Activated T-cell treated with anti-CD3 and anti-CD28 coated beads, Interleukin-2, amount 50 U/mL, for 1 hour (primary cell): ENCODE results near the gene MRPL19.
"Not testable (repeated sequence)": the region's sequence is repeated elsewhere in the genome, so short reads cannot be mapped to it uniquely, and the experiment has no call there.

Experiments
- DNase-seq: peaks from one replicate; pipeline ENCODE4 v3.0.0-alpha.2; 2020

MRPL19 gene

DNA sequence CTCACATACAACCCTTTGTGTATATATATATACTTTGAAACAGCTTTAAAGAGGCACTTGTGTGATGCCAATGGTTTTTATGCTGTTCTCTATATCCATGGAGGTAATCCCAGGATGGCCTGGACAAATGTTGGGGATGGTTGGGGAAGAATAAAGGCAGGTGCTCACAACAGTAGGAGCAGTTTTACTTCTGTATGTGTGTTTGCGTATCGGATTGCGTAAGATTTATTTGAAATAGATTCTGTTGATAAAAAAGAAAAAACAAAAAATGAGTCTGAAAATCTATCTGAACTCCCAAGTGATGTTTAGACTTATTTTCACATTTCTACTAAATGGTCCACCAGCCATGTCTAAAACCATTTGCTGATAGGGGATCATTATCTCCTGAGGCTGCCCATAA is 29.3 kb downstream of the MRPL19 start:
- no peak for DNase-seq

DNA sequence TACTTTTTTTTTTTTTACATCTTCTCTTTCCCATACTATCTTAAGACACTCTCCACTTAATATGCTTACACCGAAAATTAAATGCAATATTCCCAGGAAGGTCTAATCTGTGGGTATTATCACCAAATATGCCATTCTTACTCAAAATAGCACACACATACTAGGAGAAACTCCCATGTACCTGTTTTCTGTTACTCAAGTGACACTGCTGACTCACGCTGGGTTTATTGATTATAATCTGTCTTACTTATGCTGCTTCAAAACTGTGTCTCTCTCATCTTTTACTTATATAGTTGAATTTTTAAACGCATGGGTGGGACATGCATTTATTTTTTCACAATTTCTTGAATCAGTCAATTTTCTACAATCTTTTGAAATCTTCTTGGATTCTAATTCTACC is 29.9 kb downstream of the MRPL19 start:
- no peak for DNase-seq

DNA sequence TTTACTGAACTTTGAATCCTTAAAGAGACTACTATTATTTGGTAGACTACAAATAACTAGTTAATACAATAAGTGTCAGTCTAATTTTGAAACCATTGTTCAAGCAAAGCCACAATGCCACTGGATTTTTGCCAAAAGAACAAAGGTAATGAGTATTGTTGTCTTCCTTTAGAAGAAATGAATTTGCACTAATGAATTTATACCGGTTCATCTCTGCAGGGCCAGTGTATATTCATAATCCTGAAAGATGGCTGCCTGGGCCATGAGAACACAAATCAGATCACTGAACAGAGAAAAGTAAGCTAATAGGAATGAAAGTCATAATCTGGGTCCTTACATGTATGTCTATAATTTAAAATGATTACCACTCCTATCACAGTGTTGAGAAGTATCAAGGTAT is 33.0 kb downstream of the MRPL19 start:
- no peak for DNase-seq

DNA sequence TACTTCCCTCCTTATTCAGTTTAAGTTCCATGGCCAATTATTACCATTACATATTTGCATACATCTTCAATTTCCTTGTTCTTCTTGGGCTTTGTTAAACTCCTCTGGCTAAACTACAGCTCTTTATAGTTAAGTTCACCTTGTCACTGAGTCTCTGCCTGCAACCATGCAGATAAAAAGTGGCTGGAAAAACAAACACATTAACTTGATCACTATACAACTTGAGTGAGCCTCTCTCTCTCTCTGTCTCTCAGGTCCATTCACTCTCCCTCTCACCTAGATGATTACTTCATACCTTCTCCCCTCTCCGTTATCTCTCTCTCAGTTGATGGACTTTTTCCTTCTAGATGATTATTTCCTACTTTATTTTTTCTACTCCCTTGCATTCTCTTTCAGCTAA is 33.8 kb downstream of the MRPL19 start:
- DNase-seq: no peak

DNA sequence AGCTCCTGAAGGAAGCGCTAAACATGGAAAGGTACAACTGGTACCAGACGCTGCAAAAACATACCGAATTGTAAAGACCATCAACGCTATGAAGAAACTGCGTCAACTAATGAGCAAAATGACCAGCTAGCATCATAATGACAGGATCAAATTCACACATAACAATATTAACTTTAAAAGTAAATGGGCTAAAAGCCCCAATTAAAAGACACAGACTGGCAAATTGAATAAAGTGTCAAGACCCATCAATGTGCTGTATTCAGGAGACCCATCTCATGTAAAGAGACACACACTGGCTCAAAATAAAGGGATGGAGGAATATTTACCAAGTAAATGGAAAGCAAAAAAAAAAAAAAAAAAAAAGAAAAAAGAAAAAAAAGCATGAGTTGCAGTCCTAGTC is 36.8 kb downstream of the MRPL19 start:
- DNase-seq: not testable (repeated sequence)

DNA sequence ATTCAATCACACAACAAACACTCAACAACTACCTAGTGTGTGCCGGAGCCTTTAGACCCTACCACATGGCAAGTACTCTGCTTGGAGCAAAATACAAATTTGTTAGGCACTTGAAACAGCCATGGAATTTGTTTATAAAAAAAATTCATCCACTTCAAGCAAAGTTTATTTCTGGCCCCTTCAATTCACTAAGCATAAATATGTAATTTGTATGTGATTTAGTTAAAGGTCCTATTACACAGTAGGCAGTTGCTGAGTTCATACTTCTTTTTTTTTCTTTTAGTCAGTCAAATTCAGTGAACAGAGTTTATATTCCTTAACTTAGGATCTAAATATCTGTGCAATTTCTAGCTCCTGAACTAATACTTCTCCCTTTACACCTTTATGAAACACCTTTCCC is 41.6 kb downstream of the MRPL19 start:
- no peak for DNase-seq

DNA sequence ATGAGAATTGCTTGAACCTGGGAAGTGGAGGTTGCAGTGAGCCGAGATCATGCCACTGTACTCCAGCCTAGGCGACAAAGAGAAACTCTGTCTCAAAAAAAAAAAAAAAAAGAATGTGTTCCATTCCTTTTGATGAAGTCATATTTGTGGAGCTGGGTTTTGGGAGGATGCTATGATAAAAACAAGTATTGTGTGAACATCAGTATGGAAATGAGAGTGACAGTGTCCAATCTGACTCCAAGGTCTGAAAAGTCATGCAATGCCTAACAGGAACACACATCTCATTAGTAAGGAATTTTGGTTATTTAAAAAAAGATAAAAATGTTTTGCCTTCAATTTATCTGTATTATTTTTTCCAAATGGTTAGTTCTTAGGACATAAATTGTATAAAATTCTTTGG is 52.3 kb downstream of the MRPL19 start:
- no peak for DNase-seq

DNA sequence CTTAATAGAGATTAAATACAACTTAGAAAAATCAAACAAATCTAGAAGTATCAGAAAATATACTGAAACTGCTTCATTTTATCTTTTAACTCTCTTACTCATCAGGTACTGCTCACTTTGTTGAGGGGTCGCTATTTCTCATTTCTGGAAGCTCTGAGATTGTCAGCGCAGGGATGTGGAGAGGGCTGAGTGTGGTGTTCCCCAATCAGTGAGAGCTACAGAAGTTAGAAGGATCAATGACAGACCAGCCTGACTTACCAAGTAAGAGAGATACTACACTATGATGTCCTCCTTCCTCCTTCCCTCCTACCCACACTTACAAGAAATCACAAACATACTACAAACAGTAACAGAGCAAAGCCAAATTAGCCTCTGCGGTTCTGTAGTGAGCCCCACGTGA is 56.0 kb downstream of the MRPL19 start:
- no peak for DNase-seq

DNA sequence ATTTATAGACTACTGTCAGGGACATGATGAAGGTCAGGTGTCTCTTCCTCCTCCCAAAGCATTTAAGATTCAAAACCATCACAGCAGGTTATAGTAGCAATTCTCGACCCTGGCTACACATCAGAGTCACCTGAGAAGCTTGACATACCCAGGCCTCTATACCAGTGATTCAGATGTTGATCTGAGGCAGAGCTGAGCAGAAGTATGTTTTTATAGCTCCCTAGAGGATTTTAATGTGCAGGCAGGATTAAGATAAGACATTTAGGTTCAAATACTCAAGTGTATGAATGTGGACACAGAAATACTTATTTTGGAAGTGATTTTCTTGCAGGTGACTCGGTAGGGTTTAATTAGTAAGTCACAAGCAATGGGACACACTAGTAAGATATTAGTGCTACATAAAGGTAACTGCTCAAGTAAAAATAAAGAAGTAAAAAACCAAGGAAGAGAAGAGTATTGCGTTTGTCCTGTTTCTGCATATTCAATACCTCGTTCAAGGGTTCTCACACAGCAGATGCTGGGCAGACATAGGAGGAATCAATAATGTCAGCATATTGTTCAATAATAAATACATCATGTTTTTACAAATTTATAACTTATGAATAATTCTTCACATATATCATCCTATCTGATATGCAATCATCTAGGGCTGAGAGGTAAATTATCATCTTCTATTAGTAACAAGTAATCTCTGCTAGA is 57.2 kb downstream of the MRPL19 start:
- no peak for DNase-seq

DNA sequence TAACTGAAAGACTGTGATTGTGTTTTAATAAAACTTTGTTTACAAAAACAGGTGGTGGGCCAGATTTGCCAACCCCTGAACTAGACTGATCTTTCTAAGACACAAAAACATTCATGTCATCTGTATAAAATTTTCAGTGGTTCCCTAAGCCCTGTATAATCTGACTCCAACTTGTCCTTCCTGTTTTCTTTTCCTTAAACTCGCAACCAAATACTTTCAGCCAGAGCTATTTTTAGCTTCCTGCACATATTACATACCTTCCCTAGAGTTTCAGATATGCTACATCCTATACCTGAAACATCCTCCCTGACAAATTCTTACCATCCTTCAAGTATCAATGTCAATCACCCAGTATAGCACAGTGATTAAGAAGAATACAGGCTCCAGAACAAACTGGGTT is 59.3 kb downstream of the MRPL19 start:
- DNase-seq: no peak

DNA sequence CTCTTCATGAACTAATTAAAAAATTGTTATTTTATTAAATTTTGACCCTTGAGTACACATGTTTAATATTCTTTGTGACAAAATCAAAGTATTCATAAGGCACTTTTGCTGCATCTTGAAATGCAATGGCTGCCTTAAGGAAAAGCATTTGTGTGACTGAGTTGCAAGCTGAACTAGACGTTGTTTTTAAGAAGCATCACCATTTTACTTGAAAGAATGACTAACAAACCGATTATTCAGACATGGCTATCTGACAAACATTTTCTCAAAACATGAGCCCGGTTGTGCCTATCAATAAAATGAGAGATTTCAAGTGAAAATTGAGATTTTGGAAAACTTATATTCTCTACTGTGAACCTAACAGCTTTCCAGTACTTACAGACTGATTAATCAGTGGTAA is 61.3 kb downstream of the MRPL19 start:
- DNase-seq: no peak

DNA sequence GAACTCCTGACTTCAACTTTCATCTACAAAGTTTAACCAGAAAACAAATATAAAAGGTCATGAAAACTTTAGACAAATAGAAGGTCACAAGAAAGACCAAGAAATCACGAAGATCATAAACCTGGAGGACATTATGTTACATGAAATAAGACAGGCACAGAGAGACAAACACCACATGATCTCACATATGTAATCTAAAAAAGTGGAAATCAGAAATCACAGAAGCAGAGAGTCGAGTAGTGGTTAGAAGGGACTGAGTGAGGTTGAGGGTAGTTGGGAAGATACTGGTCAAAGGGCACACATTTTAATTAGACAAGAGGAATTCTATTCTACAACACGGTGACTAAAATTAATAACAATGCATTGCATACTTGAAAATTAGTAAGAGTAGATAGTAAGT is 62.7 kb downstream of the MRPL19 start:
- DNase-seq: no peak

DNA sequence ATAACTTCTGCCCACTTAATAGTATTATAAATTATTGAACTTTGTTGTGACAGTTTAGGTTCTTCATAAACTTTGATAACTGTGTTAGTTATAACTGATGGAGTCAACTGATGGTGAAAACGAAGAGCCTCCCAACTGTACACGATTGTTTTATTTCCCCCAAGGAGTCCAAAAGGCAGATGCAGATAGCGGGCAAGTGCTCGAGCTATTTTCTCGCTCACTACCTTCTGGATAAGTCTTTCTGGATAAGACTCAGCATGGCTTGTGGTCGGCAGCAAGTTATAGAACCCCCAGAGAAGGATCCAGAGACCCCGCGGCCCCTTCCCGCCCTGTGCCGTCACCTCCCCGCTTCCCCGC is 63.6 kb downstream of the MRPL19 start:
- no peak for DNase-seq

DNA sequence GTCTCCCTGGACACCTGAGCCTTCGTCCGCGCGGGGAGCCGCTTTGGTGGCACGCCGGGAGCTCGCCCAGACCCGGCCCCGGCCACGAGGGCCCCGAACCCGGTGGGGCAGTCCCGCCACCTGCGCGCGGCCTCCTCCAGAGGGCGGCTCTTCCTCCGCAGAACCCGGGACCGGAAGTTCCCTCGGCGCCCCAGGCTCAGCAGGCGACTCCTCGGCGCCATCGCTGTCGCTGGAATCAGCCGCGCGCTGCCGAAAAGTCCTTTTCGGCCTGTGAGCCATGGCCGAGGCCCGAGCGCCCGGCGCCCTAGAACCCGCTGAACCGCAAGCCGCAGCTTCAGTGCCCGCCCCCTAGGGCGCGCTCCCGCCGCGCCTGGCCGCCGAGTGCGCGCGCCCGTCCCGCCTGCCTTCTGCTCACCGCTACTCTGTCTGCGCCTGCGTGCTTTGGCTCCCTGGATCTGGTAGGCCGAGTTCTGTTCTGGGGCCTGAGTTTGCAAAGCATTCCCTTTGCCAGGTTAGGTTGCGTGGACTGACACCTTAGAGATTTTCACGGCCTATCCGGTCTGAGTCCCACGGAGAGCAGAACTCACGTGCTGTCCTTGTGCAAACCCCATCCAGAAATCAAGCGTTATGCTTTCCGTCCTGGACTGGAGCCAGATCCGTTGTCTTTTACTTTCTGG is 64.1 kb downstream of the MRPL19 start, which contains the start of gene GCFC2:
TSS of gene GCFC2 (minus strand) at position 339 of the 677 bp plus-strand sequence. CDS start at position 279, 60 bp downstream.
- peak; percentile 86 for DNase-seq

DNA sequence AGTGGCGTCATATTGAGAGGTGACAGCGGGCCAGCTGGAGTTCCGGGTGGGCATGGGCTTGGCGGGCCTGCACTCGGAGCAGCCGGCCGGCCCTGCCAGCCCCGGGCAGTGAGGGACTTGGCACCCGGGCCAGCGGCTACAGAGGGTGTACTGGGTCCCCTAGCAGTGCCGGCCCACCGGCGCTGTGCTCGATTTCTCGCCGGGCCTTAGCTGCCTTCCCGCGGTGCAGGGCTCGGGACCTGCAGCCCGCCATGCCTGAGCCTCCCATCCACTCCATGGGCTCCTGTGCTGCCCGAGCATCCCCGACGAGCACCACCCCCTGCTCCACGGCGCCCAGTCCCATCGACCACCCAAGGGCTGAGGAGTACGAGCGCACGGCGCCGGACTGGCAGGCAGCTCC is 65.0 kb downstream of the MRPL19 start:
- DNase-seq: not testable (repeated sequence)

DNA sequence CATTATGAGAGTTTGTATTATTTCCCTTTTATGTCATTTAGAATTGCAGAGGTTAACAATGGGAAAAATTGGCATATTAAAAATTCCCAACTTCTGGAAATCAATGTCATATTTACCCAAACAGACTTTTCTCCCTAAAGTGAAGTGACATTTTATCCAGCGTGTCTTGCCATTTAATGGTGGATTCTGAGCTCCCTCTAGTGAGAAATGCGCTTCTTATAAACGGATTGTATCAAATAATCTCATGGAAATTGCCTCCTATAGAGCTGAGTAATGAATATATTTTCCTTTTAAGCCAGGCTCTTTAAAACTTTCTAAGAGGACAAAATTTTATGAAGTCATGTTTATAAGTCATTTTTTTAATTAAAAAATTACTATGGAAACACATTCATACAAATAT is 69.8 kb downstream of the MRPL19 start:
- no peak for DNase-seq

DNA sequence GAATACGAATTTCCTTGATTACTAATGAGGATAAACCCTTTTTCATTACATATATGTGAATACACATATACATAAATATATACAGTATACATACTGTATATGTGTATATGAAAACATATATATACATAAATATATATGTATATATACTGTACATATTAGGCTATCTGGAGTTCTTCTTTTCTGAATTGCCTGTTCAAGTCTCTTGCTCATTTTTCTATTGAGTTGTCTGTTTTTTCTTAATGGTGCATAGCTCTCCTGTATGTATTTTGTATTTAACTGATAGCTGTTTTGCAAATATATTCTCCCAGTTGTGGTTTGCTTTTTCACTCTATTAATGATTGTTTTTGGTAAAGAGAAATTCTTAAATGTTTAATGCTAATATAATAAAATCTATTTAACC is 73.0 kb downstream of the MRPL19 start:
- no peak for DNase-seq

DNA sequence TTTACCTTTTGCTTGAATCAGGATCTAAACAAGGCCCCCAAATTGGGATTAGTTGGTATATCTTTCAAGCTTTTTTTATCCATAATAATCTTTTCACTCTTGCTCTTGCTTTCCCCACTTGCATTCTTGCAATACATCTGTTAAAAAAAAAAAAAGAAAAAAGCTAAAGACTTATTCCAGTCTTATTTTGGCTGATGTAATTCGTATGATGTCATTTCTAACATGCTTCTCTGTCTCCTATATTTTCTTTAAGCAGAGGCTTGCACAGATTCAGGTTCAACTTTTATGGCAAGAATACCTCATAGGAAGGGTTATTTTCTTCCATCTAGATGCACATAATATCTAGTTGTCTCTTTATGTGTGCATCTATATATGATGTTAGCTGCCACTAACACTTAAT is 73.9 kb downstream of the MRPL19 start:
- DNase-seq: no peak

DNA sequence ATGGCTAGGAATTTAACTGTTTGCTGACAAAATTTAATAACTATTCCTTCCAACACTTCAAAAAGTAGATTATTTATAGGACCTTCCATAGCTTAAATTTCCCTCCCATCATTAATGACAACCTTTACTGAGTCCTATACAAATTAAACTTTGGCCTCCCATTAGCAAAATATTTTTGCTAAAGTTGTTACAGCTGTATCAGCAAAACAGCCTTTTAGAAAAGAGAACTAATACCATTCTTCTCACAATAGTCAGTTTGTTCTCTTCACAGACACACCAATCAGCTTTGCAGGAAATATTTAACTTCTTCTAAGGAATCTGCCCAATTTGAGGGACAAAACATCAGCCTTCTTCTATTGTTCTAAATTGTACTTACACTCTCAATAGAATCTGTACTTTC is 76.1 kb downstream of the MRPL19 start:
- no peak for DNase-seq

DNA sequence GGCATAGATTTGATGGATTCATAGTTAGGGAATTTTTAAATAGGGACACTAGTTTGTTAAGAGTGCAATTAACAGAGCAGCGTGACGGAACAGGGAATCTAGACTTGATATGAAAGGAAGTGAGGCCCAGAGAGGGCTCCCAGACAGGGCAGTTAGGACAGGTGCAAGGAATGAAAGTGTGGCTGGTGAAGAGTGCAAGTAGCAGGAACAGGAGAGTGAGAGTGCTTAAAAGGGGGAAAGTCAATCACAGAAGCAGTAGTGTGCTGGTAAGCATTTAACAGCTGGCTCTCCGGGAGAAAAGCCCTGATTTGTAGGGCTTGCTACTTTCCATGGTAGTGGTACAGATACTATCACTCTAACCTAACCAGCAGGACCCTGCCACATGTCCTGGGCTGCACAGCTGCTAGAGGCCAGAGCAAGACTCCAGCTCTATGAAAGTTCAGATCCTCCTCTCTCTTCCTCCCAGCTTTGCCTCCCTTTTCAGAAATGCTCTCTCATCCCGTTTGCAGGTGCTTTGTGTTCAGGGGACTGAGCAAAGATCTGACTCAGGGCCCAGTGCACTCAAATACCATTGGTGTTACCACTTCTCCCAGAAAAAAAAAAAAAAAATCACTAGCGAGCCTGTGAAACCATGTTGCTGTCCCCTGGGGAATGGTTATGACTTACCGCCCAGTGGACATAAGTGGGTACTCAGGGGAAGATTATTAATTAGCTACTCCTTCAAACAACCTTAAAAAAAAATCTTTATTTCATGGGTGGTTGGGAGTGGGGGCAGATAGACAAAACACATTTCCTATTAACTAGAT is 82.2 kb downstream of the MRPL19 start:
- no peak for DNase-seq

DNA sequence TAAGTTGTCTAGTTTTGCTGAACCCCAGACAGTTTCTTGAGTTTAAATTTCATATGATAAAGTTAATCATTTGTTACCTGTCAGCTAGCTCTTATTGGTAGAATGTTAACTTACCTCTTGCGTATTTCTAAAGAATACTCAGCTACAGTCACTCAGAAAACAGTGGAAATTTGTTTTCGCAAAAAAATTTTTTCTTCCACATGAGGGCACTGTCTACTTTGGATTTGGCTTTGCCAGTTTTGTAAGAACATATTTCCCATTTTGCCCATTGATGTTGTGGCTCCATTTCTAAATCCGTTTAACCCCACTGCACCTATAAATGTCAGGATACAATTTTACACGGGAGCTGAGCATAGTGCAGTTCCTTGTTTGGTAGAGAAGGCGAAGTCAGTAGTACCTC is 83.3 kb downstream of the MRPL19 start:
- DNase-seq: no peak

DNA sequence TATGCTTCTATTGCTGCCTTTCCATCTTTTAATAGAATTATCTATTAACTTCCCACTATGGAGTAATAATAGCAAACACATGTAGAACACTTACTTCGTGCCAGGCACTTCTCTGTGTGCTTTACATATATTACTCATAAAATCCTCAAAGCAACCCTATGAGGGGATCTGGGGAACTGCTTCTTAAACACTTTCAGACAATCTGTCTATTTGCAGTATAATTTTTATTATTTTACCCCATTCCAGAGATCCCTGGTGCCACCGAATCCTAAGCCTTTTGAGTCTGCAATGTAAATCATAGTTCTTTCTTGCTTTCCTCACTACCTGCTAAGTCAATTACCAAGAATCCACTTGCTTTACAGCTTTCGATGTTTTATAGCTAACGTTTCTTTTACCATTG is 89.7 kb downstream of the MRPL19 start:
- no peak for DNase-seq

DNA sequence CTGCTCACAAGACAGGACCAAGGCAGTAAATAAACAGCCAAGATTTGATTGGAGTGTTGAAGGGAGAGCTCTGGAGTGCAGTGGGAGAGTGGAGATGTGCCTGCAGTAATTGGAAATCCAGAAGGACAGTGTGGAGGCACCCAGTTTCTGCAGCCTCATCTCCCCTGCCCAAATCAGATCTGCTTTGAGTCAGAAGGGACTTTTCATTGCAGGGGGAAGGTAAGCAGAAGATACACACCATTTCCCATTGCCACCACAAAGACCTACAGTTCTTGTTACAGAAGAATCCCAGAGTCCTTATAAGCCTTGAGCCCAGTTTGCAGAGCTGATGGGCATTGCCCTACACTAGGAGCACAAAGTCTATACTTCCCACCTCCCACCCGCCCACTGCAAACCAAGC is 91.4 kb downstream of the MRPL19 start:
- DNase-seq: no peak
